Ovary (tissue), 9 donors: ENCODE data around the gene TRIM3. TPM values are rescaled to one million over a fixed set of nuclear protein-coding genes. Genes with fewer than 3 reads are reported as not detected.

Experiments
- DNase-seq, 5 donors: peaks; one replicate each; pipeline ENCODE4 v3.0.0-alpha.2; 2019 to 2020
- H3K27ac ChIP-seq, 2 donors: fragments of 200-600 bp; one replicate each; pipeline versions ENCODE4 v1.5.1 to v1.8.0; 2019 to 2022
- H3K27me3 ChIP-seq: fragments of 200-600 bp; one replicate; pipeline ENCODE4 v1.8.0; 2022
- H3K36me3 ChIP-seq: fragments of 200-600 bp; sonication (generic); one replicate; pipeline ENCODE4 v1.5.1; 2019
- H3K4me1 ChIP-seq: one replicate; pipeline ENCODE4 v1.8.1; 2013; ENCODE audit warnings: mild to moderate bottlenecking, moderate library complexity; ENCODE audit not compliant: insufficient read depth
- H3K4me3 ChIP-seq: fragments of 200-600 bp; sonication (generic); one replicate; pipeline ENCODE4 v1.5.1; 2017
- H3K9me3 ChIP-seq, 2 donors: fragments of 200-600 bp in 1 of 2; sonication (generic) in 1 of 2; one replicate each; pipeline versions ENCODE4 v1.5.1 to v1.8.1; 2013 to 2019; ENCODE audit warnings: mild to moderate bottlenecking in 1 of 2, moderate library complexity in 1 of 2
- EP300 ChIP-seq: sonication (generic); formaldehyde crosslinking; IDR thresholded peaks from one replicate; pipeline ENCODE4 v1.6.1; 2017; ENCODE audit warnings: antibody characterized with exemption
- POLR2A ChIP-seq: fragments of 450-650 bp; IDR thresholded peaks from one replicate; pipeline ENCODE4 v1.6.1; 2017; ENCODE audit warnings: antibody characterized with exemption, mild to moderate bottlenecking, moderate library complexity
- WGBS, 3 donors: extraction: QIAGEN DNeasy Blood & Tissue Kit in 1 of 3; methylation state at CpG; one replicate each; pipeline versions ENCODE4 v1.1.5 to v1.1.7; 2013 to 2017; 5-methylcytosine and 5-hydroxymethylcytosine counted together
- intact Hi-C, 4 donors: fragments of 100-400 bp; cut with DNase I; formaldehyde crosslinking; loops; one replicate each; pipeline versions ENCODE4 v1.11.0 to v1.15.1; 2022 to 2023
- polyA plus RNA-seq, 2 donors: library from polyadenylated mRNA; stranded (reverse); fragments of 200-250 nt in 1 of 2; fragments of 350-450 nt in 1 of 2; fragmentation: Illumina TruSeq in 1 of 2; extraction: RNeasy Lipid Tissue Mini Kit (QIAGEN cat#74804) in 1 of 2; gene quantifications; one replicate each; pipeline ENCODE4 v1.2.3, GENCODE V29; 2013 to 2014
- total RNA-seq, 7 donors: library from RNA; depleted of rRNA in 2 of 7; stranded (reverse); fragments of >200 nt in 2 of 7; fragmentation: NEBNext Ultra II Directional in 3 of 7; extraction: Animal tissue kit (Norgen Biotek cat#: 25700) in 3 of 7; gene quantifications; one replicate each; pipeline versions ENCODE4 v1.1.0 to v1.2.4, GENCODE V29; 2016 to 2023
- TF ChIP-seq, protein P1 (sequence below), 3 donors: fragments of 450-650 bp in 2 of 3; fragments of 200-600 bp in 1 of 3; IDR thresholded peaks; one replicate each; pipeline versions ENCODE4 v1.5.1 to v1.8.0; 2016 to 2022; ENCODE audit warnings: antibody characterized with exemption in 3 of 3, mild to moderate bottlenecking in 1 of 3
- donor health status: DM: no; HTN: no; CAD: no; lungs with moderate emphysema.
- donor health status: DM: no; HTN: no; CAD: no.
- donor health status: Bipolar disorder and iron deficiency.
- donor health status: DM: yes; HTN: yes; CAD: no.
- donor health status: DM: no; HTN: no; CAD: no.
- donor health status: DM: yes; HTN: yes; CAD: no.

The TRIM3 gene
- total and polyA plus RNA-seq, 9 donors: 9.7 to 27.4 (median 18.4) TPM

DNA sequence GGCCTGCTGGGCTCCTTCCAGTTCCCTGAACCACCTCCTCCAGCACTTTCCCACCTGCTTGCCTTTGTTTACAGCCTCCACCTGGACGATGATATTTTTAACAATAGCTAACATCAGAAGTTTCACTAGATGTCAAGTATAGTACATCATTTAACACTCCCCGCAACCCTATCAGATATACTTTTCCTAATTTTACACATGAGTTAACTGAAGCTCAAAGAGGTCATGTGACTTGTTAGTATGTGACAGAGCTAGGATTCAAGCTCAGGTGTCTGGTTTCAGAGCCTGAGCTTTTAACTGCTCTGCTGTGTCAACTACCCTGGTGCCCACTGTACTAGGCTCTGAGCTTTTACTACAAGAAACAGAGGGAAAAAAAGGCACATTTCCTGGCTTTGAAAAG, 18.7 kb downstream of the TRIM3 start:
- Histone ChIP-seq H3K27ac (no peak overlapping the region), H3K9me3 (no peaks in the 10 kb centered on the region), H3K4me1 (no peaks in the 10 kb centered on the region), H3K36me3 (no peaks in the 10 kb centered on the region), H3K4me3 (no peak overlapping the region), H3K27me3 (no peaks in the 10 kb centered on the region)
- no peak for TF ChIP-seq EP300
- TF ChIP-seq, protein P1, sequence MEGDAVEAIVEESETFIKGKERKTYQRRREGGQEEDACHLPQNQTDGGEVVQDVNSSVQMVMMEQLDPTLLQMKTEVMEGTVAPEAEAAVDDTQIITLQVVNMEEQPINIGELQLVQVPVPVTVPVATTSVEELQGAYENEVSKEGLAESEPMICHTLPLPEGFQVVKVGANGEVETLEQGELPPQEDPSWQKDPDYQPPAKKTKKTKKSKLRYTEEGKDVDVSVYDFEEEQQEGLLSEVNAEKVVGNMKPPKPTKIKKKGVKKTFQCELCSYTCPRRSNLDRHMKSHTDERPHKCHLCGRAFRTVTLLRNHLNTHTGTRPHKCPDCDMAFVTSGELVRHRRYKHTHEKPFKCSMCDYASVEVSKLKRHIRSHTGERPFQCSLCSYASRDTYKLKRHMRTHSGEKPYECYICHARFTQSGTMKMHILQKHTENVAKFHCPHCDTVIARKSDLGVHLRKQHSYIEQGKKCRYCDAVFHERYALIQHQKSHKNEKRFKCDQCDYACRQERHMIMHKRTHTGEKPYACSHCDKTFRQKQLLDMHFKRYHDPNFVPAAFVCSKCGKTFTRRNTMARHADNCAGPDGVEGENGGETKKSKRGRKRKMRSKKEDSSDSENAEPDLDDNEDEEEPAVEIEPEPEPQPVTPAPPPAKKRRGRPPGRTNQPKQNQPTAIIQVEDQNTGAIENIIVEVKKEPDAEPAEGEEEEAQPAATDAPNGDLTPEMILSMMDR (IDR thresholded peaks at IDR 0.05): no peak
- TF ChIP-seq POLR2A: no peak
- intact Hi-C loops: no loop called here
- 84 to 85% (median 84%) methylated on average over 2 of the region's 2 CpGs for WGBS, 3 donors
- no peak for DNase-seq

DNA sequence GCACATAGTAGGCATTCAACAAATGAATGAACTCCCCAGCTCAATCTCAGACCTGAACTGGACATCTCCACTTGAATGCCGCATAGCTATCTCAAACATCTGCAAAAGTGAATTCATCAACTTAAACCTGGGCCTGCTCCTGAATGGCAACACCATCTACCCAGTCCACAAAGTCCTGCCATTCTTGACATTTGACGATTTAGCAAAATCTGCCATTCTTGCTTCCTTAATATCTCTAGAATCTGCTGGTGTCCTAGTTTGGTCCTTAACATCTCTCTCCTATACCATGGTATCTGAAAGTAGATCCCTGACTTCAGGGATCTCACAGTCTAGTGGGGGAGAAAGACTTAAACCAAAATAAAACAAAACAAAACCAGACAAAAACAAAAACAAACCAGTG, 20.6 kb downstream of the TRIM3 start:
- WGBS, 3 donors: 92 to 97% (median 97%) methylated on average over 2 of the region's 2 CpGs
- no peaks in the 10 kb centered on the region for H3K36me3 ChIP-seq
- intact Hi-C loops: no loop called here
- H3K9me3 ChIP-seq: no peaks in the 10 kb centered on the region
- no peak overlapping the region for H3K27ac ChIP-seq
- no peak for DNase-seq
- TF ChIP-seq, protein P1 (IDR thresholded peaks at IDR 0.05): no peak
- TF ChIP-seq EP300 (no peak), POLR2A (no peak)
- no peaks in the 10 kb centered on the region for H3K4me1 ChIP-seq
- H3K27me3 ChIP-seq: no peaks in the 10 kb centered on the region
- no peak overlapping the region for H3K4me3 ChIP-seq

DNA sequence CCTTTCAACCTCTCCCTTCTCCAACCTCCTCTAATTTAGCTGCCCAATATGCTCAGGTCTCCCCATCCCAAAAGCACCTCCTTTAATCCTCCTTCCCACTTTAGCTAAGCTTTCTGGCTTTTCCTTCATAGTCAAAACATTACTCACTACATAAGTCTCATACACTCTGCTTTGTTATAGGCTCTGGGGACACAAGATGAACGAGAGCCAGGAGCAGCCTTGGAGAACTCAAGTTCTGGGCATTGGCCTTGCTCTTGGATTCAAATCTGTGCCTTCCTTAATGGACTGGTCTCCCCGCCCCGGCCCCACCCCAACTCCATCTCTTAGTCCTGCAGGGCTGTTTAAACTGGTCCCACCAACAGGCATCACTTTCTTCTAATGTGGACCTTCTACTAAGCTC, 21.5 kb downstream of the TRIM3 start:
- intact Hi-C loops: no loop called here
- no peak for DNase-seq
- Histone ChIP-seq H3K27me3 (no peaks in the 10 kb centered on the region), H3K9me3 (no peaks in the 10 kb centered on the region), H3K36me3 (no peaks in the 10 kb centered on the region), H3K4me3 (no peak overlapping the region), H3K27ac (no peak overlapping the region), H3K4me1 (no peaks in the 10 kb centered on the region)
- TF ChIP-seq POLR2A (no peak), EP300 (no peak)
- TF ChIP-seq, protein P1 (IDR thresholded peaks at IDR 0.05): no peak
- 86 to 89% (median 88%) methylated on average over 3 of the region's 3 CpGs for WGBS, 3 donors

- WGBS, 3 donors: 87 to 88% (median 88%) methylated on average over 3 of the region's 3 CpGs
- H3K4me3 ChIP-seq: no peak overlapping the region
- intact Hi-C loops: loop anchor here in 1 of 4 donors (10.0 kb wide), 1 partner anchor 424 kb away; no protein-coding TSS in a partner anchor
Measured at GRCh38 chr11:6448574-6448973, 25.2 kb downstream of the TRIM3 start.

More at GRCh38 chr11:6448574-6448973, 25.2 kb downstream of the TRIM3 start:
- TF ChIP-seq, protein P1 (IDR thresholded peaks at IDR 0.05): no peak
- TF ChIP-seq EP300 (no peak), POLR2A (no peak)
- Histone ChIP-seq H3K27ac (no peak overlapping the region), H3K9me3 (no peaks in the 10 kb centered on the region), H3K4me1 (no peaks in the 10 kb centered on the region), H3K27me3 (no peaks in the 10 kb centered on the region), H3K36me3 (no peaks in the 10 kb centered on the region)
- no peak for DNase-seq
